ENCODE results near the gene ZNF217.
"Not testable (repeated sequence)": the region's sequence is repeated elsewhere in the genome, so short reads cannot be mapped to it uniquely, and the experiment has no call there.

ZNF217 gene

GRCh38 chr20:53569005-53569404 is 24.6 kb downstream of the ZNF217 start:
- DNase-seq (ENCODE audit: low read depth in 2 of 2), result no peak

- DNase-seq (ENCODE audit: low read depth in 2 of 2), result no peak
These were observed 25.3 kb downstream of the ZNF217 start for GRCh38 chr20:53568351-53568750.

- DNase-seq (ENCODE audit: low read depth in 2 of 2), result no peak
These were observed 26.2 kb downstream of the ZNF217 start for GRCh38 chr20:53567379-53567917.

DNA sequence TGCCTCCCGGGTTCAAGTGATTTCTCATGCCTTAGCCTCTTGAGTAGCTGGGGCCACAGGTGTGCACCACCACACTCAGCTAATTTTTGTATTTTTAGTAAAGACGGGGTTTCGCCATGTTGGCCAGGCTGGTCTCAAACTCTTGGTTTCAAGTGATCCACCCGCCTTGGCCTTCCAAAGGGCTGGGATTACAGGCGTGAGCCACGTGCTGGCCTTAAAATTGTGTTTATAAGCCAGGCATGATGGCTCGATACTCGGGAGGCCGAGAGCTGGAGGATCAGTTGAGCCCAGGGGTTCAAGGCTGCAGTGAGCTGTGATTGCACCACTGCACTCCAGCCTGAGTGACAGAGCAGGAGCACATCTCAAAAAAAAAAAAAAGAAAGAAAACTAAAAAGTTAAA is 27.0 kb downstream of the ZNF217 start:
- not testable (repeated sequence) for DNase-seq (ENCODE audit: low read depth in 2 of 2)

DNA sequence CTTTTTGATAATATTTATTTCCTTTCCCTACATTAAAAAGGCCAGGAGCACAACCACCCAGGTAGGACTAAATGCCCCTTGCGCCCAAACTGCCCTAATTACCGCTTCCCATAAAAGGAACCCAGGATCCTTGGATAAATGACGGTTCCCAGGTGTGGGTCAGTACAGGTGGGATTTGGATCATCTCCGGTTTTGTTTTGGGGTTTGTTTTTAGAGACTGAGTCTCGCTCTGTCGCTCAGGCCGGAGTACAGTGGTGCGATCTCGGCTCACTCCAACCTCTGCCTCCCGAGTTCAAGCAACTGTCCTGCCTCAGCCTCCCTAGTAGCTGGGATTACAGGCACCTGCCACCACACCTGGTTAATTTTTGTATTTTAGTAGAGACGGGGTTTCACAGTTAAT is 28.4 kb downstream of the ZNF217 start:
- no peak for DNase-seq (ENCODE audit: low read depth in 2 of 2)

DNA sequence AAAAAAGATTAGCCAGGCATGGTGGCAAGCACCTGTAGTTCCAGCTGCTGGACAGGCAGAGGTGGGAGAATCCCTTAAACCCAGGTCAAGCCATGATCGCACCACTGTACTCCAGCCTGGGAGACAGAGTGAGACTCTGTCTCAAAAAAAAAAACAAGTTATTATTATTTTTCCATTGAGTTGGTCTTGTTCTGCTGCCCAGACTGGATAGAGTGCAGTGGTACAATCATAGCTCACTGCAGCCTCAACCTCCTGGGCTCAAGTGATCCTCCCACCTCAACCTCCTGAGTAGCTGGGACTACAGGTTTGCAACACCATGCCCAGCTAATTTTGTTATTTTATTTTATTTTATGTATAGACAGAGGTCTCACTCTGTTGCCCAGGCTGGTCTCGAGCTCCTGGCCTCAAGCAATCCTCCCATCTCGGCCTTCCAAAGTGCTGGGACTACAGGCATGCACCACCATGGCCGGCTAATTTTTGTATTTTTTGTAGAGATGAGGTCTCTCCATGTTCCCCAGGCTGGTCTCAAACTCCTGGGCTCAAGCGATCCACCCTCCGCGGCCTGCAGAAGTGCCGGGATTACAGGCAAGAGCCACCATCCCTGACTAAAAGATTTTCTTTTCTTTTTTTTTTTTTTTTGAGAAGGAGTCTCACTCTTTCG is 31.4 kb downstream of the ZNF217 start:
- not testable (repeated sequence) for DNase-seq (ENCODE audit: low read depth in 2 of 2)

GRCh38 chr20:53561505-53561904 is 32.1 kb downstream of the ZNF217 start:
- DNase-seq (ENCODE audit: low read depth in 2 of 2), result no peak

GRCh38 chr20:53559816-53560215 is 33.8 kb downstream of the ZNF217 start:
- DNase-seq (ENCODE audit: low read depth in 2 of 2), result no peak

DNA sequence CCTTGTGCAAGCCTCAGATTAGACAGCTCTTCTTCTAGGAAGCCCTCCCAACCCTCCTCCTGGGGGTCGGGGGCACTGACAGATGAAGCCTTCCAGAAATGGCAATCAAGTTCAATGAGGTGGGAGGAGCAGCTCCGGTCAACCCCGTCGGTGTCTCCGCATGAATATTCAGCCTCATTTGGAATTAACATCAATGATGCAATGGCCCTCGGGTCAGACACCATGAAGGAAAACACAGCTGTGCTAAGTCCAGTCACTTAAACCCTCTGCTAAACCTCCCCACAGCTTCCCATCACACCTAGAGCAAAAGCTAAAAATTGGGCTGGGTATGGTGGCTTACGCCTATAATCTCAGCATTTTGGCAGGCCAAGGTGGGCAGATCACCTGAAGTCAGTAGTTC is 36.5 kb downstream of the ZNF217 start:
- no peak for DNase-seq (ENCODE audit: low read depth in 2 of 2)

GRCh38 chr20:53556267-53556897 is 37.3 kb downstream of the ZNF217 start:
- DNase-seq (ENCODE audit: low read depth in 2 of 2), result no peak

GRCh38 chr20:53555816-53556215 is 37.8 kb downstream of the ZNF217 start:
- no peak for DNase-seq (ENCODE audit: low read depth in 2 of 2)

DNA sequence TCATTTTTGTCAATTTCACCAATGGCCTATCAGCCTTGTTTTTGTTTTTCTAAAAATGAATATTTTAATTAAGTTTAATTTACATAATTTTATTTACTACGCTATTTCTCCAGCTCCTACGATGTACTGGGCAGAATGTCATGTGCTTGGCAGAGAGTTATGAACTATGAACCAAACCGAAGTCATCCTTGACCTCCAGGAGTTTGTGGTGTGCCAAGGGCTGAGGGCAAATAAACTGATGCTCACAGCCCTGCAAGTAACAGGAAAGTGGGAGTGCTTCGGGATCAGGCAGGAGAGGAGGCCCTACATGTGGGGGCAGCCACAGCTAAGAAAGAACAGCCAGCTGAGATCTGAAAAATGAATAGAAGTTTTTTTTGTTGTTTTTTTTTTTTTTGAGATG is 38.6 kb downstream of the ZNF217 start:
- no peak for DNase-seq (ENCODE audit: low read depth in 2 of 2)

DNA sequence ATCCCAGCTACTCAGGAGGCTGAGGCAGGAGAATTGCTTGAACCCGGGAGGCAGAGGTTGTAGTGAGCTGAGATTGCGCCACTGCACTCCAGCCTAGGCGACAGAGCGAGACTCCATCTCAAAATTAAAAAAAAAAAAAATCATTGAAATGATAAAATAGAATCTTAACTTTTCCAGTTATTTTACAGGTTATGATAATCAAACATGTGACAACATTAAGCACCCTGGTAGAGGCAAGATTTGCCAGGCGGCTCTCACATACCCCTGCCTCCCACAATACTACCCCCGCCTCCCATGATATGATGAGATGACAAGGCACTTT is 41.1 kb downstream of the ZNF217 start:
- DNase-seq (ENCODE audit: low read depth in 2 of 2), result not testable (repeated sequence)

DNA sequence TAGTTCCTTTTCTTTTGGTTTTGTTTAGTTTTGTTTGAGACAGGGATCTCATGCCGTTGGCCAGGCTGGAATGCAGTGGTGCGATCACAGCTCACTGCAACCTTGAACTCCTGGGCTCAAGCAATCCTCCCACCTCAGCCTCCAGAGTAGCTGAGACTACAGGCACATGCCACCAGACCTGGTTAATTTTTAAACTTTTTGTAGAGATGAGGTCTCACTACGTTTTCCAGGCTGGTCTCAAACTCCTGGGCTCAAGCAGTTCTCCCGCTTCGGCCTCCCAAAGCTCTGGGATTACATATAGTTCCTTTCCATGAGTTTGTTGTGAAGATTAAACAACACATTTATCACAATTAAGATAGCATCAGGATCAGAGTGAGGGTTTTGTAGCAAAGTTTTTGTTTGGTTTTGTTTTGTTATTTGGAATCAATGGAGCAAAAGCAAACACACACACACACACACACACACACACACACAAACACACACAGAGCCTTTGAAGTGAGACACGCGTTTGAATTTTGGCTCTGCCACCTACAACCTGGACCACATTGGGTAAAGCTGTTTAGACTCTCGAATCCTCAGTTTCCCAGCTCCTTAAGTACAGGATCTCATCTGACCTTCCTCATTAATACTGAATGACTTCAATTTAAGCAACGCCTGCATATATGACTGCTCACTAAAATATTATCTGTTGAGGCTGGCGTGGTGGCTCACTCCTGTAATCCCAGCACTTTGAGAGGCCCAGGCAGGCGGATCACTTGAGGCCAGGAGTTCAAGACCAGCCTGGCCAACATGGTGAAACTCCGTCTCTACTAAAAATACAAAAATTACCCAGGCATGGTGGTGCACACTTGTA is 41.7 kb downstream of the ZNF217 start:
- DNase-seq (ENCODE audit: low read depth in 2 of 2), result not testable (repeated sequence)

- DNase-seq (ENCODE audit: low read depth in 2 of 2), result no peak
These were observed 43.1 kb downstream of the ZNF217 start for GRCh38 chr20:53550280-53551187.

DNA sequence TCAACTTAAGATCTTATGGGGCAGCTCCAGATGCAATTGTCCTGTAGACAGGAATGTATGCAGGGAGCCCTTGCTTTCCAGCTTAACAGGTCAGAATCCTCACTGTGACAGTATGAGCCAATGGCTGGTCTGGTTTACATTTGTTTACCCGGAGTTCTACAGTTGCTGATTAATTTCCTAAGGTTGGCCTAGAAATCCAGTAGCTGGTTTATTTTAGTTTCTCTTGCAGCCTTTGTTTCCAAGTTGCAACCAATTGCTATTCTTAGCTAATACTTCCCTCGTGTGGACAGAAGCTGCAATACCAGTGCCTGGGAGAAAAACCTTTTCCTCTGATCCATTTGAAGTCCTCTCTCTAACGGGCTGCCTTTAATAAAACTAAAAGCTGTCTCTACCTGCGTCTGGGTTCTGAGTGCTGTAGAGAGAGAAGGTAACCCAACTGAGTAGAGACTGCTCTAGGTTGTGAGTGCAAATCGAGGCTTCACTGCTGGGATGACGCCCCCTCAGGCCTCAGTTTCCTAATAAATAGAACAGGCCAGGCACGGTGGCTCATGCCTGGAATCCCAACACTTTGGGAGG is 45.9 kb downstream of the ZNF217 start:
- no peak for DNase-seq (ENCODE audit: low read depth in 2 of 2)

DNA sequence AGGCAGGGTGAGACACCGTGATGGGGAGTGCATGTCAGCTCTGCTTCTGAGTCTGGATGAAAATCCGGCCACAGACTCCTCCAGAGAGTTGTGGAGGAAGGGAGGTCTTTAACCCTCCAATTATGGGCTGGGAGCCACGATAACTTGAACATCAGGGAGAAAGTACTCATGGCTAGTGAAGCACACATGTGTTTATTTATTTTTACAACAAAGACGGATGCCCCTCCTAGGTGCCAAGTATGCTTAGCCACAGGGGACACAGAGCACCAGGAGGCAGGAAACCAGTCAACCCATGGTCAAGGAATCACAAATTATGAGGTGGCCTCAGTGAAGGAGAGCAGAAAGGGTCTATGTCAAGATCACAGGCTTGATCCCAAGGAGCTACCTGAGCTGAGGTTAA is 54.1 kb downstream of the ZNF217 start:
- DNase-seq (ENCODE audit: low read depth in 2 of 2), result no peak

DNA sequence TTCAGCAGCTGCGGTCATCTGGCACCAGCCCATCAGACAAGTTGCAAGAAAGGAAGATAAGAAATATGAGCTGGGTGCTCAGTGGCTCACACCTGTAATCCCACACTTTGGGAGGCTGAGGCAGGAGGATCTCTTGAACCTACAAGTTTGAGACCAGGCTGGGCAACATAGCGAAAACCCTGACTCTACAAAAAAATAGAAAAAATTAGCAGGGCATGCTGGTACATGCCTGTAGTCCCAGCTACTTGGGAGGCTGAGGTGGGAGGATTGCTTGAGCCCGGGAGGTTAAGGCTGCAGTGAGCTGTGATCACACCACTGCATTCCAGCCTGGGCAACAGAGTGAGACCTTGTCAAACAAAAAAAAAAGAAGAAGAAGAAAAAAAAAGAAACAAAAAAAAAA is 57.3 kb downstream of the ZNF217 start:
- not testable (repeated sequence) for DNase-seq (ENCODE audit: low read depth in 2 of 2)

GRCh38 chr20:53535878-53536277 is 57.8 kb downstream of the ZNF217 start:
- DNase-seq (ENCODE audit: low read depth in 2 of 2), result no peak

DNA sequence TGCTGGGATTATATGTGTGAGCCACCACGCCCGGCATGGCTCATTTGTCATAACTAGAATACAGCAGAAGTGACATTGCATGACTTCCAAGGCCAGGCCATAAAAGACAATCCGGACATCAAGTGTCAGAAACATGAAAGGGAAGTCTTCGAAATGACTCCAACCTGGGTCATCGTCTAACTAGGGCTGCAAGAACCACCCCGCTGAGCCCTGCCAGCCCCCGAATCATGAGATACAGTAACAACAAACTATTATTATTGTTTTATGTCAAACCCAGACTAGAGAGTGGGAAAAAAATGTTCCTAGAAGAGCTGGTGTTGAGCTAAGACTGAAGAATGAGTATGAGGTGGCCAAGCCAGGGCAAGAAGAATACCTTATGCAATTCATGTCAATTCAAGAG is 59.6 kb downstream of the ZNF217 start:
- DNase-seq (ENCODE audit: low read depth in 2 of 2), result no peak

DNA sequence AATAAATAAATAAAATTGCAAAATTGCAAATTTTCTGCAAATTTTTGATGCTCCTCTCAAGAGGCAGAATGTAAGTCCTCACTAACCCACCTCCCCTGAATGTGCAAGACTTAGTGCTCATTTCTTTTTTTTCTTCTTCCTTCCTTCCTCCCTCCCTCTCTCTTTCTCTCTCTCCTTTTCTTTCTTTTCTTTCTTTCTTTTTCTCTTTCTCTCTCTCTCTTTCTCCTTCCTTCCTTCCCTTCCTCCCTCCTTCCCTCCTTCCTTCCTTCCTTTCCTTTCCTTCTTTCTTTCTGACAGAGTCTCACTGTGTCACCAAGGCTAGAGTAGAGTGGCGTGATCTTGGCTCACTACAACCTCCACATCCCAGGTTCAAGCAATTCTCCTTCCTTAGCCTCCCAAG is 60.1 kb downstream of the ZNF217 start:
- DNase-seq (ENCODE audit: low read depth in 2 of 2), result no peak

Data from stimulated activated CD8-positive, alpha-beta memory T cell treated with anti-CD3 and anti-CD28 coated beads, Interleukin-7, amount 100 ng/mL, for 1 hour (primary cell).